Hepatocyte (in vitro differentiated cells): ENCODE results near the gene RECK. TPM values are rescaled to one million over a fixed set of nuclear protein-coding genes. Genes with fewer than 3 reads are reported as not detected.

Experiments
- DNase-seq: peaks from one replicate; pipeline ENCODE4 v3.0.0-alpha.2; 2016; ENCODE audit warnings: low spot score
- H2AFZ ChIP-seq: fragments of 200-600 bp; sonication (generic); 2 replicates; pipeline ENCODE4 v1.6.0; 2016; ENCODE audit warnings: antibody characterized with exemption, mild to moderate bottlenecking
- H3K27ac ChIP-seq: fragments of 200-600 bp; sonication (generic); 2 replicates; pipeline ENCODE4 v1.5.1; 2016; ENCODE audit warnings: mild to moderate bottlenecking
- H3K27me3 ChIP-seq: fragments of 200-600 bp; sonication (generic); 2 replicates; pipeline ENCODE4 v1.6.1; 2016
- H3K36me3 ChIP-seq: fragments of 200-600 bp; sonication (generic); replicated peaks from 2 replicates; pipeline ENCODE4 v1.5.1; 2016; ENCODE audit warnings: low read depth; ENCODE audit not compliant: insufficient read depth
- H3K4me1 ChIP-seq: fragments of 200-600 bp; sonication (generic); 2 replicates; pipeline ENCODE4 v1.5.1; 2016; ENCODE audit warnings: mild to moderate bottlenecking, moderate library complexity; ENCODE audit not compliant: insufficient read depth
- H3K4me2 ChIP-seq: fragments of 200-600 bp; sonication (generic); 2 replicates; pipeline ENCODE4 v1.6.0; 2016
- H3K4me3 ChIP-seq: fragments of 200-600 bp; sonication (generic); 2 replicates; pipeline ENCODE4 v1.5.1; 2016; ENCODE audit warnings: mild to moderate bottlenecking
- H3K79me2 ChIP-seq: fragments of 200-600 bp; sonication (generic); 2 replicates; pipeline ENCODE4 v1.6.0; 2017; ENCODE audit warnings: mild to moderate bottlenecking
- H3K9me2 ChIP-seq: fragments of 200-600 bp; sonication (generic); replicated peaks from 2 replicates; pipeline ENCODE4 v1.6.0; 2017; ENCODE audit warnings: mild to moderate bottlenecking; ENCODE audit not compliant: insufficient read depth
- H3K9me3 ChIP-seq: fragments of 200-600 bp; sonication (generic); 2 replicates; pipeline ENCODE4 v1.5.1; 2016; ENCODE audit warnings: low read depth, mild to moderate bottlenecking
- H4K20me1 ChIP-seq: fragments of 200-600 bp; sonication (generic); 2 replicates; pipeline ENCODE4 v1.6.0; 2016; ENCODE audit warnings: mild to moderate bottlenecking; ENCODE audit not compliant: insufficient read depth, poor library complexity, severe bottlenecking
- EZH2 ChIP-seq: fragments of 200-600 bp; sonication (generic); IDR thresholded peaks from 2 replicates; pipeline ENCODE4 v1.6.1; 2016; ENCODE audit warnings: antibody characterized with exemption, mild to moderate bottlenecking, borderline replicate concordance
- EZH2phosphoT487 ChIP-seq: fragments of 200-600 bp; sonication (generic); IDR thresholded peaks from one replicate; pipeline ENCODE4 v1.6.1; 2018; ENCODE audit warnings: antibody characterized with exemption, mild to moderate bottlenecking, low read depth, moderate library complexity; ENCODE audit not compliant: unreplicated experiment, severe bottlenecking
- whole genome bisulfite sequencing: methylation state at CpG from one replicate; pipeline ENCODE4 v1.1.6; 2016; ENCODE audit warnings: low lambda C conversion rate; ENCODE audit errors: missing lambda C conversion rate; 5-methylcytosine and 5-hydroxymethylcytosine counted together
- polyA plus RNA-seq: library from polyadenylated mRNA; unstranded; fragments of >200 nt; fragmentation: Nextera tagmentation; extraction: Ambion mirVana; gene quantifications from 2 replicates; pipeline ENCODE4 v1.2.1, GENCODE V29; 2016
- total RNA-seq: library from RNA; depleted of rRNA; stranded (reverse); fragments of >200 nt; gene quantifications from 2 replicates; pipeline ENCODE4 v1.2.3, GENCODE V29; 2014
- TF ChIP-seq, protein P1 (sequence below): fragments of 200-600 bp; sonication (generic); IDR thresholded peaks from 2 replicates; pipeline ENCODE4 v1.5.1; 2016; ENCODE audit warnings: antibody characterized with exemption, mild to moderate bottlenecking; ENCODE audit not compliant: poor library complexity

RECK gene
- total and polyA plus RNA-seq, 2 experiments from 2014 or later, result 13.5 to 15.3 TPM

DNA sequence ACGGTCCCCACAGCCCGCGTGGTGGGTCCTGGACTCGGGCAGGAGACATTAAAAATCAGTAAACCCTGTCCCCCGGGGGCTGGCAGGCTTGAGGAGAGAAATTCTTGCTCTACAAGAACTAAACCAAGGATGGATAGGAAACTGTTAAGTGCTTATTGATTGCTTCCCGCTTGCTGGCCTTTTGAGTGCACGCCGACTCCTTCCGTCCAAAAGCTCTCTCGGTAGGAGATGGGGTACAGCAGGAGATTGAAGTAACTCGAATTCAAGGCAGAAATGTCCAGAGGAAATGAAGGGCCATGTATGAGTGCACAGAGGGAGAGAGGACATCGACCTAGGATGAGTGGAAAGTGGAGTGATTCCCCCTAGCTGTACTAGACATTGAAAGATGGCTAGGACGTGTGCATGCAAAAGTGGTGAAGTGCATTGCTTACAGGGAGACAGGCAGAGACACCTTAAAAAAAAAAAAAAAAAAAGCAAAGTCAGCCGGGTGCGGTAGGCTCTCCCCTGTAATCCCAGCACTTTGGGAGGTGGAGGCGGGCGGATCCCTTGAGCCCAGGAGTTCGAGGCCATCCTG, 923 bp downstream of the RECK start:
- Histone ChIP-seq H3K4me2 (peak overlapping the region; percentile 83), H4K20me1 (no peaks in the 10 kb centered on the region), H3K36me3 (no peaks in the 10 kb centered on the region), H3K27me3 (no peaks in the 10 kb centered on the region), H2AFZ (peak overlapping the region; percentile 92), H3K9me2 (no peaks in the 10 kb centered on the region), H3K4me1 (no peaks in the 10 kb centered on the region), H3K79me2 (peaks cover 22% of the 10 kb centered on the region), H3K4me3 (peak overlapping the region; percentile 69), H3K9me3 (no peaks in the 10 kb centered on the region), H3K27ac (peak overlapping the region; percentile 53)
- peak; percentile 6 for DNase-seq
- TF ChIP-seq, protein P1, sequence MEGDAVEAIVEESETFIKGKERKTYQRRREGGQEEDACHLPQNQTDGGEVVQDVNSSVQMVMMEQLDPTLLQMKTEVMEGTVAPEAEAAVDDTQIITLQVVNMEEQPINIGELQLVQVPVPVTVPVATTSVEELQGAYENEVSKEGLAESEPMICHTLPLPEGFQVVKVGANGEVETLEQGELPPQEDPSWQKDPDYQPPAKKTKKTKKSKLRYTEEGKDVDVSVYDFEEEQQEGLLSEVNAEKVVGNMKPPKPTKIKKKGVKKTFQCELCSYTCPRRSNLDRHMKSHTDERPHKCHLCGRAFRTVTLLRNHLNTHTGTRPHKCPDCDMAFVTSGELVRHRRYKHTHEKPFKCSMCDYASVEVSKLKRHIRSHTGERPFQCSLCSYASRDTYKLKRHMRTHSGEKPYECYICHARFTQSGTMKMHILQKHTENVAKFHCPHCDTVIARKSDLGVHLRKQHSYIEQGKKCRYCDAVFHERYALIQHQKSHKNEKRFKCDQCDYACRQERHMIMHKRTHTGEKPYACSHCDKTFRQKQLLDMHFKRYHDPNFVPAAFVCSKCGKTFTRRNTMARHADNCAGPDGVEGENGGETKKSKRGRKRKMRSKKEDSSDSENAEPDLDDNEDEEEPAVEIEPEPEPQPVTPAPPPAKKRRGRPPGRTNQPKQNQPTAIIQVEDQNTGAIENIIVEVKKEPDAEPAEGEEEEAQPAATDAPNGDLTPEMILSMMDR, result no peak
- no peak for TF ChIP-seq EZH2phosphoT487
- no peak for TF ChIP-seq EZH2
- 14% methylated on average over 18 of the region's 18 CpGs for WGBS

DNA sequence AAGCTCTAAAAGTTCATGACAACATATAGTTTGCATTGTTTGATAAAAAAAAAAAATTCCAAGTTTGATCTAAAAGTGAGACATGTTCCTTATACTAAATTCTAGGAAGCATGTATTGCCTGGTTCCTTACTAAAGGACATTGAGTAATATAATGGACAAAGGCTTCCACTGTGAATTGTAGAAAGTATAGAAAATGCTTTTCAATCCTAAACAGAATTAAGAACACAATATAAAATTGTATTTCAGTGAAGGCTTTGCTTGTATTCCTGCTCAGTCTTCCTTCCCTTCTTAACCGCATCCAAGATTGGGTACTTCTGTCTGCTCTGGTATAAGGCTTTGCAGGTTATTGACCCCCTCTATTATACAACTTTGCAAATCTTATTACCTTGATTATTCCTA, 2.4 kb downstream of the RECK start:
- 96% methylated on average over 1 of the region's 1 CpG for WGBS
- Histone ChIP-seq H3K9me2 (no peaks in the 10 kb centered on the region), H3K4me1 (no peaks in the 10 kb centered on the region), H3K4me2 (peak overlapping the region; percentile 83), H3K36me3 (no peaks in the 10 kb centered on the region), H3K27me3 (no peaks in the 10 kb centered on the region), H3K79me2 (peaks cover 31% of the 10 kb centered on the region), H3K27ac (no peak overlapping the region), H3K4me3 (no peak overlapping the region), H4K20me1 (no peaks in the 10 kb centered on the region), H3K9me3 (no peaks in the 10 kb centered on the region), H2AFZ (no peak overlapping the region)
- no peak for DNase-seq
- TF ChIP-seq EZH2phosphoT487, result no peak
- no peak for TF ChIP-seq EZH2
- TF ChIP-seq, protein P1, result no peak

DNA sequence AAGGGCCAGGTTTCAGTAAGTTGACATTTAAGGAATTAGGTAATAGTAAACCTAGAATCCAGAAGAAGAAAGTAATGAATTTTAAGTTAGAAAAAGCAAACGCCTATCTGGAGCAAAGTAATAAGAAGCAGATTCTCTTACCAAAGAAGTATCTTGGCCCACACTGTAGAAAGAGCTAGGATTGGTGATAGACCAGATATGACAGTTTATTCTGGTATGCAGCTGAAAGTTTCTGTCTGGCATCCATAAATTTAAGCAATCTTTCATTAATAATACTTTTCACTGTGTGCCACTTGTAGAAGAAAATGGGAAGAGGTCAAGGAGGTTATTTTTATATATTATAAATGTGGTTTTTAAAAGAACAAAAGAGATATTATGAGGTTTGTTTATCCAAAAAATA, 3.0 kb downstream of the RECK start:
- H3K4me3 ChIP-seq, result no peak overlapping the region
- no peaks in the 10 kb centered on the region for H3K36me3 ChIP-seq
- no peak for DNase-seq
- H2AFZ ChIP-seq, result no peak overlapping the region
- no peaks in the 10 kb centered on the region for H4K20me1 ChIP-seq
- H3K4me2 ChIP-seq, result no peak overlapping the region
- no peak overlapping the region for H3K27ac ChIP-seq
- no peaks in the 10 kb centered on the region for H3K9me2 ChIP-seq
- WGBS, result 65% methylated on average over 1 of the region's 1 CpG
- H3K9me3 ChIP-seq, result no peaks in the 10 kb centered on the region
- TF ChIP-seq, protein P1, result no peak
- TF ChIP-seq EZH2phosphoT487 (no peak), EZH2 (no peak)
- H3K27me3 ChIP-seq, result no peaks in the 10 kb centered on the region
- no peaks in the 10 kb centered on the region for H3K4me1 ChIP-seq
- peaks cover 37% of the 10 kb centered on the region for H3K79me2 ChIP-seq
